Testis (tissue), 3 donors: ENCODE data around the gene GNAT1. TPM values are rescaled to one million over a fixed set of nuclear protein-coding genes. Genes with fewer than 3 reads are reported as not detected.
A peak's percentile ranks its signal among the peaks of the same experiment; 100 is the strongest.
"Not testable (repeated sequence)": the region's sequence is repeated elsewhere in the genome, so short reads cannot be mapped to it uniquely, and the experiment has no call there.

Source experiments
- DNase-seq: peaks from one replicate; pipeline ENCODE4 v3.0.0-alpha.2; 2019
- H3K27ac ChIP-seq, 2 donors: fragments of 200-600 bp; sonication (generic); one replicate each; pipeline ENCODE4 v1.5.1; 2019
- H3K27me3 ChIP-seq: fragments of 200-600 bp; sonication (generic); one replicate; pipeline ENCODE4 v1.5.1; 2019
- H3K36me3 ChIP-seq: fragments of 200-600 bp; sonication (generic); one replicate; pipeline ENCODE4 v1.5.1; 2017; ENCODE audit warnings: low read depth; ENCODE audit errors: missing control alignments
- H3K4me1 ChIP-seq: fragments of 200-600 bp; sonication (generic); one replicate; pipeline ENCODE4 v1.5.1; 2019
- H3K4me3 ChIP-seq, 2 donors: fragments of 200-600 bp; sonication (generic); one replicate each; pipeline ENCODE4 v1.5.1; 2017 to 2019
- H3K9me3 ChIP-seq: fragments of 200-600 bp; sonication (generic); one replicate; pipeline ENCODE4 v1.5.1; 2017
- CTCF ChIP-seq, 3 experiments: fragments of 450-650 bp in 2 of 3; fragments of 200-600 bp in 1 of 3; sonication (generic) in 1 of 3; IDR thresholded peaks; one replicate each; pipeline ENCODE4 v1.5.1; 2016 to 2019; ENCODE audit warnings: antibody characterized with exemption in 3 of 3, mild to moderate bottlenecking in 2 of 3, moderate library complexity in 1 of 3
- POLR2A ChIP-seq: fragments of 450-650 bp; IDR thresholded peaks from one replicate; pipeline ENCODE4 v1.6.1; 2017; ENCODE audit warnings: antibody characterized with exemption, mild to moderate bottlenecking, moderate library complexity
- WGBS, 2 donors: methylation state at CpG; one replicate each; pipeline ENCODE4 v1.1.5; 2018; 5-methylcytosine and 5-hydroxymethylcytosine counted together
- intact Hi-C: fragments of 100-400 bp; cut with DNase I; formaldehyde crosslinking; loops from one replicate; pipeline ENCODE4 v1.15.1; 2023; ENCODE audit warnings: low total_unique reads
- polyA plus RNA-seq: library from polyadenylated mRNA; stranded (reverse); fragments of 350-450 nt; fragmentation: Illumina TruSeq; extraction: RNeasy Lipid Tissue Mini Kit (QIAGEN cat#74804); gene quantifications from one replicate; pipeline ENCODE4 v1.2.3, GENCODE V29; 2014; ENCODE audit warnings: low read depth, low replicate concordance; ENCODE audit not compliant: insufficient read depth
- total RNA-seq, 2 donors: library from RNA; depleted of rRNA; stranded (reverse); fragments of >200 nt; gene quantifications; one replicate each; pipeline ENCODE4 v1.2.3, GENCODE V29; 2016

GNAT1 gene
- total and polyA plus RNA-seq, 3 donors from 2014 or later, result 0.93 to 2.3 (median 1.2) TPM

GRCh38 chr3:50222169-50222528, 30.7 kb downstream of the GNAT1 start:
- no peaks in the 10 kb centered on the region for H3K36me3 ChIP-seq
- no peaks in the 10 kb centered on the region for H3K9me3 ChIP-seq
- H3K27me3 ChIP-seq, result no peaks in the 10 kb centered on the region
- WGBS, 2 donors, result 40 to 87% methylated on average over 1 of the region's 1 CpG
- TF ChIP-seq CTCF (IDR thresholded peaks at IDR 0.05) (no peak), POLR2A (no peak)
- peaks cover 8% of the 10 kb centered on the region for H3K4me1 ChIP-seq
- no peak overlapping the region for H3K27ac ChIP-seq
- intact Hi-C loops, result no loop called here
- H3K4me3 ChIP-seq, result no peak overlapping the region
- no peak for DNase-seq

GRCh38 chr3:50224639-50225038, 33.2 kb downstream of the GNAT1 start:
- no peak for DNase-seq
- 74 to 80% methylated on average over 5 of the region's 5 CpGs for WGBS, 2 donors
- peaks cover 13% of the 10 kb centered on the region for H3K4me1 ChIP-seq

GRCh38 chr3:50226888-50227389, 35.5 kb downstream of the GNAT1 start:
- Histone ChIP-seq H3K4me1 (peaks cover 13% of the 10 kb centered on the region), H3K27ac (peak overlapping the region; percentile 62 to 65), H3K4me3 (peak overlapping the region; percentile 49 to 69), H3K36me3 (no peaks in the 10 kb centered on the region), H3K27me3 (no peaks in the 10 kb centered on the region), H3K9me3 (no peaks in the 10 kb centered on the region)
- peak; percentile 52 for DNase-seq
- TF ChIP-seq POLR2A (no peak), CTCF (IDR thresholded peaks at IDR 0.05) (no peak)
- WGBS, 2 donors, result 0% methylated on average over 21 to 40 of the region's 40 CpGs
- intact Hi-C loops, result loop anchor here (5.0 kb wide), 1 partner anchor 35 kb away; the partner anchor contains the start of gene GNAT1

More at GRCh38 chr3:50224639-50225038, 33.2 kb downstream of the GNAT1 start:
- H3K27ac ChIP-seq, result no peak overlapping the region
- TF ChIP-seq POLR2A (no peak), CTCF (IDR thresholded peaks at IDR 0.05) (no peak)
- intact Hi-C loops, result loop anchor here (5.0 kb wide), 1 partner anchor 32 kb away; the partner anchor contains the start of gene GNAT1
- H3K27me3 ChIP-seq, result no peaks in the 10 kb centered on the region
- no peaks in the 10 kb centered on the region for H3K9me3 ChIP-seq
- H3K4me3 ChIP-seq, result no peak overlapping the region
- H3K36me3 ChIP-seq, result no peaks in the 10 kb centered on the region

- TF ChIP-seq POLR2A (no peak), CTCF (IDR thresholded peaks at IDR 0.05) (peak; percentile 80 to 89 (median 85))
- H3K27me3 ChIP-seq, result no peaks in the 10 kb centered on the region
- WGBS, 2 donors, result 1 to 2% methylated on average over 25 to 51 of the region's 51 CpGs
- peak; percentile 93 for DNase-seq
- H3K27ac ChIP-seq, result peak overlapping the region; percentile 62 to 65
- no peaks in the 10 kb centered on the region for H3K9me3 ChIP-seq
- no peaks in the 10 kb centered on the region for H3K36me3 ChIP-seq
- H3K4me3 ChIP-seq, result peak overlapping the region; percentile 49 to 69
- peaks cover 13% of the 10 kb centered on the region for H3K4me1 ChIP-seq
- intact Hi-C loops, result loop anchor here (5.0 kb wide), 1 partner anchor 35 kb away; the partner anchor contains the start of gene GNAT1
Observed at GRCh38 chr3:50227390-50228183, 36.2 kb downstream of the GNAT1 start.

GRCh38 chr3:50228184-50228763, 36.9 kb downstream of the GNAT1 start:
- H3K27me3 ChIP-seq, H3K36me3 ChIP-seq, H3K27ac ChIP-seq, H3K9me3 ChIP-seq, DNase-seq: not testable (repeated sequence)
- intact Hi-C loops, result loop anchor here (5.0 kb wide), 1 partner anchor 36 kb away; the partner anchor contains the start of gene GNAT1
- H3K4me1 ChIP-seq, result peaks cover 13% of the 10 kb centered on the region
- WGBS, 2 donors, result 34 to 42% methylated on average over 8 to 15 of the region's 15 CpGs
- H3K4me3 ChIP-seq, result peak overlapping the region in 1 of 2 donors; percentile 69
